H1 (cell line): ENCODE measurements around the gene TRIM5.

Experiments used
- CEBPB ChIP-seq: IDR thresholded peaks from 2 replicates; pipeline ENCODE4 v1.6.1; 2012; ENCODE audit warnings: low read depth, low read length
- CTCF ChIP-seq, 3 experiments: IDR thresholded peaks; 1 replicate in 2 of 3; 2 replicates in 1 of 3; pipeline versions ENCODE4 v1.5.1 to v1.6.1; 2011; ENCODE audit warnings: low read length in 3 of 3, mild to moderate bottlenecking in 3 of 3, inconsistent platforms in 2 of 3, low read depth in 1 of 3, moderate library complexity in 1 of 3; ENCODE audit not compliant: insufficient read depth in 1 of 3; ENCODE audit errors: control extremely low read depth in 1 of 3
- FOSL1 ChIP-seq: IDR thresholded peaks from 2 replicates; pipeline ENCODE4 v1.6.1; 2011; ENCODE audit warnings: mild to moderate bottlenecking, low read depth, low read length, moderate library complexity; ENCODE audit not compliant: insufficient read depth
- JUN ChIP-seq: IDR thresholded peaks from 2 replicates; pipeline ENCODE4 v1.6.1; 2011; ENCODE audit warnings: low read depth, mild to moderate bottlenecking, improper control_type of control experiment, low read length
- SRF ChIP-seq: IDR thresholded peaks from 2 replicates; pipeline ENCODE4 v1.6.1; 2011; ENCODE audit warnings: mild to moderate bottlenecking, low read depth, low read length, moderate library complexity
- TCF12 ChIP-seq: IDR thresholded peaks from 2 replicates; pipeline ENCODE4 v1.6.1; 2011; ENCODE audit warnings: low read depth, mild to moderate bottlenecking, low read length

GRCh38 chr11:5684646-5685362 lies at the start of gene TRIM5:
- TF ChIP-seq CTCF (IDR thresholded peaks at IDR 0.05; ENCODE audit: control extremely low read depth in 1 of 3, insufficient read depth in 1 of 3, low read depth in 1 of 3, low read length in 3 of 3) (peak; percentile 37 to 53 (median 47); a peak in 3 of 4 replicates), FOSL1 (no peak), CEBPB (no peak), SRF (no peak), TCF12 (no peak), JUN (no peak)
